Epithelial cell of prostate (primary cell): ENCODE data around the gene FADS1.

Experiments
- DNase-seq: peaks from one replicate; pipeline ENCODE4 v3.0.0-alpha.2; 2011; ENCODE audit warnings: low read depth, low spot score
- H3K27ac ChIP-seq: fragments of 450-650 bp; 2 replicates; pipeline ENCODE4 v1.5.1; 2017; ENCODE audit warnings: mild to moderate bottlenecking

The FADS1 gene

DNA sequence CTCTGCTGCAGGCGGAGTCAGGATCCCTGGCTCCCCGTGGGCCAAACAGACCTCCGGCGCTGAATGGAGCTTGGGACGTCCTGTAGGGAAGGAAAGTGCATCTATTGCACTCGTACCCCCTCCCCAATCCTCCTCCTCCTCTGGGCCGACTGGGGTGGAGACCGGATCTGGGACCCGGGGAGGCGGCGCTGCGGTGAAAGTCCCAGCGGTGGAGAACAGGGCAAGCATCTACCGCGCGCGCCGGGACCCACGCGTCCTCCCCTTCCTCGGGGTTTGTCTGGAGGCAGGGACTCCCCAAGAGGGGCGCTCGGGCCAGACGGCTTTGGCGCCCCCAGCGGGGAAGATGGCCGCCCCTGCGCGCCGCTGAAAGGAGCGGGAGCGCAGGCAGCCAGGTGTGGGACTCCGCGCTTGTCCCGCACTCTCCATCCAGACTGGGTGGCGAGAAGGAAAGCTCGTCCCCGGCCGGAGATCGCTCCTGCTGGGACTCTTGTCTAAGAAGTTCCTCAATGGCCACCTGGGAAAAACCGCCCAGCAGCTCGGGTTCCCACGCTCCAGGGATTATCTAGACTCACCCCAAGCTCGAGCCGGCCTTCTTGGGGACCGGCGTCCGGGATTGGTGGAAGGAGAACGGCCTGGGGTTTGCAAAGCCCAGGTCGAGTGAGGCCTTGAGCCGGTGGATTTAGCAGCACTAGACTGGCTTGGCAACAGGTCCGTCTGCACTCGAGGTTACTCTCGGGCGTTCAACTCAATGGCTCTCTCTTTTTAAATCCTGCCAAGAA lies 12.0 kb upstream of the FADS1 start:
- no peak for DNase-seq
- peak overlapping the region; percentile 31 for H3K27ac ChIP-seq

DNA sequence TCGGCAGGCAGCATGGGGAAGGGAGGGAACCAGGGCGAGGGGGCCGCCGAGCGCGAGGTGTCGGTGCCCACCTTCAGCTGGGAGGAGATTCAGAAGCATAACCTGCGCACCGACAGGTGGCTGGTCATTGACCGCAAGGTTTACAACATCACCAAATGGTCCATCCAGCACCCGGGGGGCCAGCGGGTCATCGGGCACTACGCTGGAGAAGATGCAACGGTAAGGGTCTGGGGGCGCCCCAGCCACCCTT lies 11.5 kb upstream of the FADS1 start:
- no peak for DNase-seq
- H3K27ac ChIP-seq = peak overlapping the region; percentile 31

DNA sequence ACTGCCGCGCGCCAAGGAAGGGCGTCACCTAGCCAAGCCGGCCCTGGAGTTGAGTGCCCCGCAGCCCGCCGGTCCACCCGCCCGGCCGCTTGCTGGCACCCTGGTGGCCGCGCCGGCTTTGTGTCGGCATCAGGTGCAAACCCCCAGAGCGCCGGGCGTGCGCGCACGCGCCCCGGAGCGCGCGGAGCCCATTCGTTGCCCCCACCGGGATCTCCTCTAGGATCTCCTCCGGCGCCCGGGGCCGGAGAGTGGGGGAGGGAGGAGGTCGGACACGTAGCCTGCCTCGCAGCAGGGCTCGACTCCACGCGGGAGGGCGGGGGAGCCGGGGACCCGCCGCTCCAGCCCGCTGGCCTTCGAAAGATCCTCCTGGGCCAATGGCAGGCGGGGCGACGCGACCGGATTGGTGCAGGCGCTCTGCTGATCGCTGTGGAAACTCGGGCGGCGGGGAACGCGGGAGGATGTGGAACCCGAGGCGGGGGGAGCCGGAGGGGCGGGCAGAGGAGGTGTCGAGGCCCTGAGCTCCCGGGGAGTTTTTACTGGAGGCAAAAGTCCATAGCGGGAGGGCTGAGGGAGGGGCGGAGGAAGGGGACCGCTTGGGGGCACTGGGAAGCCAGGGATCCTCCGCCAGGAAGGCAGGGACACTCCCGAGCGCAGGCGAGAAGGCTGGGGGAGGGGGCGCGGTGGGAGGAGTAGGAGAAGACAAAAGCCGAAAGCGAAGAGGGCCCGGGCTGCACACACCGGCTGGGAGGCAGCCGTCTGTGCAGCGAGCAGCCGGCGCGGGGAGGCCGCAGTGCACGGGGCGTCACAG lies 11.0 kb upstream of the FADS1 start, which contains the start of gene FADS2:
Gene FADS2, plus strand, starts transcription at position 730 of the 808 bp plus-strand sequence. CDS start 91 bp downstream, outside the sequence.
- DNase-seq = peak; percentile 31
- H3K27ac ChIP-seq = peak within 1 kb of the TSS; percentile 31

DNA sequence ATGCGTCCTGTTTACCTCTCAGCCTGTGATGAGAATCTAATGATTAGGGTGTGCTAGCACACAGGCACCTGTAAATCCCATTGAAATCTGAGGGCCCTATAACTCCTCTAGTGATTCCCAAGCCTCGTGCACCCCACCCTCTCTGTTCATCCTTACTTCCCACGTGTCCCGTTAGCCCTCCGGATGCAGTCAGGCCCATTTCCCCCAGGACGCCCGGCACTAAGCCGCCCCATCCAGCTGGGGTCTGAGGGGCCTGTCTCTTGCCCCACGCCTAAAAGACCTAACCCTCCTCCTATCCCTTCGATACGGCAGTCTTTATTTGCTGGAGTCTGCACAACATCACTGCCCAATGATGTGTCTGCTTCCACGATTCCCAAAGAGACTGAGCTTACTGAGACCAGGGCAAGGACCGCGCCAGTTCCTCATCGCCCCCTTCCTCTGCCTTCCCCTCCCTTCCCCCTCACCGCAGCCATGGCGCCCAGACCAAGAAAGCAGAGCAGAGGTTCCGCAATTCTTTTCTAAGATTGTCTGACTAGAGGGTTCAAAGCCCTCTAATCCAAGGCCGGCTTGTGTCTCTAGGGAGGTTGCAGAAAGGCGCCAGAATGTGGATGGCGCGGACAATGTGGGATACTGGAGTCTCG lies 10.2 kb upstream of the FADS1 start:
- peak overlapping the region; percentile 31 for H3K27ac ChIP-seq
- DNase-seq = no peak

DNA sequence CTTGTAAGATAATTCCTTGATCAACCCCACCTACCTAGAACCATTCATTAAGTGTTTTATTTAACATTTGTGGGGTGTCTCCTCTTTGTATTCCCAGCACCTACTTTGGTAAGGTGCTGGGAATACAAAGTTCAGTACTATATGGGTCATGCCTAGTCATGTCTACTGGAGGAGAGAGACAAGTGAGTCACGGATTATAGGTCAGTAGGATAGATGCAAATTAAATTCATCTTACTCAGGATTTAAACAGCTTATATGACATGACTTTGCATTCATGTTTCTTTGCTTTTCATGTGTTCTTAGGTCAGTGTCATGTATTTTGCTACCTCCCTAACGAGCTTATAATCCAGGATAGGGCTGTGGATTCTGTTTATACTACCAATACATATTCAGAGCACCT lies 3.4 kb upstream of the FADS1 start:
- DNase-seq = peak; percentile 56
- peak overlapping the region; percentile 91 for H3K27ac ChIP-seq

DNA sequence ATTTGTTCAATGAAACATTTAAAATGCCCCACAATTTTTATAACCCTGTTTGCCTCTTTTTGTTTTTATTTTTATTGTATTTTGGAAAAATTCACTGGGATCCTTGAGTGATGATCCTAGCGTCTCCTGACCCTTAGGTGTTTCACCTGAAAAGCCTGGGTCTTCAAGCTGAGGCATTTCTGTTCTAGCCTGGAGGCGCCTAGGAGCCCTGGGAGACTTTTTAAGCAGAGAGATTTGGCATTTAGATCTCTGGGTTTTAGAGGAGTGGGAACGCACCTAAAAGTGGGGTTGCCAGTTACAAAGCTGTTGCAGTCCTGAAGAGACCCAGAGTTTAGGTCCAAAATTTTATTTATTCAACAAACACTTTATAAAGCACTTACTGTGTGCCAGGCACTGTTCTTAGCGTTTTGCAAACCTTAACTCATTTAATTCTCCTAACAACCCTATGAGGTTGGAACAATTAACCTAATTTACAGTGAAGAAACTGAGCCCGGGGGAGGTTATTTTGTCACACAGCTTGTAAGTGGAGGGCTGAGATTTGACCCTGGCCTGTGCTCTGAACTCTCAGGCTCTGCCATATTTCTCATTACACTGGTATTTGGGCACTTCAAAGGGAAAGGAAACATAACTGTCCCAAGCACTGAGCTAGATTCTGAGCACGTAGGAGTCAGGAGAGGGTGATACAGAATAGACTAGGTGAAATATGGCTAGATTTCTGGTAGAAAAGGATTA lies 834 bp upstream of the FADS1 start:
- no peak for DNase-seq

DNA sequence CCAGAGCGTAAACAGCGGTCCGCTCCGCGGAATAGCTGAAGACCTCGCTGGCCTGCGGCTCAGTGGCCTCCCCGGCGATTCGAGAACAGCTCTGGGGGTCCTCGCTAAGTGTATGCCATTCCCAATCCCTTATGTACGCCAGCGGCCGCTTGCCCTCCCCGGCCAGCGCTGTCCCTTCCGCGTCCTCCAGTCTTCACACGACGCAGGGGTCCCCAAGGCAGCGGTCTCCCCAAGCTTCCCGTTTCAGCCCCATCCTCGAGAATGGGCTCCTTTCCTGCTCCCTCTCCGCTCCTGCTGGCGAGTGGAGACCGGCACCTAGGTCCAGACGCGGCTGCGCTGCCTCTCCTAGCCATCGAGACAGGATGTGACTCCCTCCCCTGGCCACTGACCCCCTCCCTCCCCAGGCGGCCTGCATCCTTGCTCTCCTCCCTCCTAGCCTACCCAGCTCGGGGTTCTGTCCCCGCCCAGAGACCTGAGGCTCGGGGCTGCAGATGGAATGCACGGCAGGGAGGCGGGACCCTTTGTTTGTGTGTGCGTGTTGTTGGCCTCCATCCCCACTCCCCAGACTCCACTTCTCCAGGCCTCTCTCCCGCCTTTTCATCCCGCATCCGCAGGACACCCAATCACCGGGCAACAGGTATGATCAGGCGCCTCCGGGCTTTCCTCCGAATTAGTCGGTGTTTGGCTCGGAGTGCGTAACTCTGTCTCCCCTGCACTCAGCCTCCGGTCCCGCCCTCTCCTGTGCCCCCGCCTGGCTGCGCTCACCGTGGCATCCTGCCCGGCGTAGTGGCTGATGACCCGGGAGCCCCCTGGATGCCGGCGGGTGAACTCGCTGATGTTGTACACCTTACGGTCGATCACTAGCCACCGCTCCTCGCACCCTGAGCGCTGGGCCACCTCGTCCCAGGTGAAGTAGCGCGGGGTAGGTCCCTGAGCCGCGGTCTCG lies 740 bp downstream of the FADS1 start:
- no peak for DNase-seq
- peak overlapping the region; percentile 83 for H3K27ac ChIP-seq

More for the DNA sequence above, 834 bp upstream of the FADS1 start:
- H3K27ac ChIP-seq = peak overlapping the region; percentile 83

DNA sequence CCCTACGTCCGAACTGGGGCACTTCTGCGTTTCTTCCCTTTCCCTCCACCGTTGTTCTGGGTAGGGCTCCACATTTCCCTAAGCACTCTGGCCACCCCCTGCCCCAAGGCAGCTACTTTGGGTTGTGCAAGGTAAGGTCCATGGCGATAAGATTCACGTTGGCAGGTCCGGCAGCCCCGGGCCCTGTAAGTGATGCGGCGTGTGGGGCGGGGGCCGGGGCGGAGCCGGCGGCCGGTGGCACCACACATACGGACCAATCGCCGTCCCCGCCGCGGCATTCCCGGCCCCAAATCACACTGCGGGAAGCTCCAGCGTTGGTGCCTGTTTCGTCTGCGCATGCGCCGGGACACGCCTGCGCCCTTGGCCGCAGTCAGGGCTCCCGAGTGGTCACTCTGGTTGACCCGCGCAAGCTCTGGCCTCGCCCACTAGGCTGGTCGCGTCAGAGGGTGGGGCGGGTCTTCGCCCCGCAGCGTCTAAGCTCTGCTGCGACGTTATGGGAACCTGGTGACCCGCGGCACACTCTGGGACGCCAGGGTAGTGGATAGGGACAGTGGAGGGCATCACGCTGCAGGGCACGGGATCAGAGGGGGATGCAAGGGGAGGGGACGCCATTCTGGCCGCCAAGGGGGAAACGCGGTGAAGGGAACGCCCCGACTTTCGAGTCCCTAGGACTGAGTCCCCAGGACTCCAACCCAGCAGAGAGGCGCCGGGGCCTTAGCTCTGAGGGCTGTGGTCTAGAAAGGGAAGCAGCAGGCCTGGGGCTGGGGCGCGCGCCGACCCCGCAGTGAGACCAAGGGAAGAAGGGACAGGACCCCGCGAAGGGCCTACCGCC lies 1.6 kb downstream of the FADS1 start:
- H3K27ac ChIP-seq = peak overlapping the region; percentile 83
- DNase-seq = no peak

DNA sequence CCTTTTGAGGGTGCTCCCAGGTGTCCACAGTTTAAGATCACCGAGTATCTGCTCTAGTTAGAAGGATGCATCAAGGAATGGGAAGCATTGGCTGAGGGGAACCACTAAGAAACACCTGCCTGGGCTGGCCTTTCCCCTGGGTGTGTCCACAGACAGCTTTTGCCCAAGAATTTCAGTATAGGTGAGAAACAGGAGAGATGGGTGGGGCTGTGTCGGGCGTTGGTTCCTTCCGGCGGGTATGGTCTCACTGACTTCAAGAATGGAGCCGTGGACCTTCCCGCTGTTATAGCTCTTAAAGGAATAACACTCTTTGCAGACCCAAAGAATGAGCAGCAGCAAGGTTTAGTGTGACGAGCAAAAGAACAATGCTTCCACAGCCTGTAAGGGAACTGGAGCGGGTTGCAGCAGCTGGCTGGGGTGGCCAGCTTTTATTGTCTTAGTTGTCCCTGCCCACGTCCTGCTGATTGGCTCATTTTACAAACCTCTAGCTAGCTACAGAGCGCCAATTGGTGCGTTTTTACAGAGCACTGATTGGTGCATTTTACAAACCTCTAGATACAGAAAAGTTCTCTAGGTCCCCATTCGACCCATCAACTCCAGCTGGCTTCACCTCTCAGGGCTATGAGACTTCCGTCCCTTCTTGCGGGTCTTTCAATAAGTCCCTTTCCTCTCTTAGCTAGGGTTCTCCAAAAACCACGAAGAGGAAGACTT lies 2.4 kb downstream of the FADS1 start:
- H3K27ac ChIP-seq = peak overlapping the region; percentile 83
- DNase-seq = no peak

DNA sequence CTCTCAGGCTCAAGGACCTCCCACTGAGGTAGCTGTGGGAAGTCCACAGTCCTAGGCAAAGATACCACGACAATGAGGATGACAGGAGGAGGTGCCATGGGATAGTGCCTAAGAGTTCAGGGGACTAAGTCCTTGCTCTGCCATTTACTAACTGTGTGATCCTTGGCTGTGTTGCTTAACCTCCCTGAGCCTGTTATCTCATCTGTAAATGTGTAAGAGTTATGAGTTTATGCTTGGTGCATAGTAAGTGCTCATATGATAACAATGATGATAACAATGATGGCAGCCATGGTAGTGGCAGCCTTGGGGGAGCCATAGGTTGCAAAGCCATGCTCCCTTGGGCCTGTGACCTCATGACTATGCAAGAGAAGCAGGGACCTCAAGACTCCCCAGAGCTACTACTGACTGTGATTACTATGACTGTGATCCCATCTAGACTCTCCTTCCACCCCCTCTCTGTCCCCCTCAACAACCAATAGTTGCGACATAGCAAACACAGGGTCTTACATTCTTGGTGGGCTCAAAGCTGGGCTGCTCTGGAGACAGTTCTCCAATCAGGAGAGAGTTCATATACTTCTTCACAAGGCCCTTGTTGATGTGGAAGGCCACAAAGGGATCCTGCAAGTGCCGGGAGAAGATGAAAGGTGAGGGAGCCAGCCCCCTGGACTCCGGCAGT lies 3.9 kb downstream of the FADS1 start:
- H3K27ac ChIP-seq = no peak overlapping the region
- DNase-seq = no peak

DNA sequence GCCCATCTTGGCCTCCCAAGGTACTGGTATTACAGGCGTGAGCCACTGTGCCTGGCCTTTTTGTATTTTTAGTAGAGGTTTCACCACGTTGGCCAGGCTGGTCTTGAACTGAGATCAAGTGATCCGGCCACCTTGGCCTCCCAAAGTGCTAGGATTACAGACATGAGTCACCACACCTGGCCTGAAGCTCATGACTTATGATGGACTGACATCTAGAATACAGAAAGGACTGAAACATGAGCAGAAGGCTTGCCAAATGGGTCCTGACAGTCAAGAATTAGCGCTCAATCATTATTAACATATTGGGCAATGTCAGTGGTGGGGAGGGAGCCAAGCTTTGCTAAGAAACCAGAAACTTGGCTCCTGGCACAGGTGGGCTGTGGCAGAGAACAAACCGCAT lies 5.0 kb downstream of the FADS1 start:
- no peak for DNase-seq

DNA sequence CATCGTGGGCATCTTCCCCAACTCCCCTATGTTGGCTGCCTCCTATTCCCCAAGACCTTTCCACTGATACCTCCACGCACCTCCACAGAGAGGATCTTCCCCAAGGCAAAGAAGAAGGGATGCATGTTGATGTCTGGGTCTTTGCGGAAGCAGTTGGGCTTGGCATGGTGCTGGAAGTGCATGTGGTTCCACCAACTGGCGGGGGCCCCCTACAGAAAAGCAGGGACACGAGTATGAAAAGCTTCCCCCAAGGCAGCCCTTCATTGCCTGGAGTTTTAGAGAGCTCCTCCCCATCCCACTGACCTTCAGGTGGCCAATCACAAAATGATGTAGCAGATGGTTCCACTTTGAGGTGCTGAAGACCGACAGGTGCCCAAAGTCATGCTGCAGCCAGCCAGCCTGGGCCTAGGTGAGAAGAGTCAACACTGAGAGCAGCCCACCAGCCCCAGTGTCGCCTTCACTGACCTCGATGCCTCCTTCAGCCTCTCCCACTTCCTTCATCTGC lies 6.1 kb downstream of the FADS1 start:
- DNase-seq = no peak
- no peak overlapping the region for H3K27ac ChIP-seq

More for the DNA sequence above, 5.0 kb downstream of the FADS1 start:
- H3K27ac ChIP-seq = no peak overlapping the region

DNA sequence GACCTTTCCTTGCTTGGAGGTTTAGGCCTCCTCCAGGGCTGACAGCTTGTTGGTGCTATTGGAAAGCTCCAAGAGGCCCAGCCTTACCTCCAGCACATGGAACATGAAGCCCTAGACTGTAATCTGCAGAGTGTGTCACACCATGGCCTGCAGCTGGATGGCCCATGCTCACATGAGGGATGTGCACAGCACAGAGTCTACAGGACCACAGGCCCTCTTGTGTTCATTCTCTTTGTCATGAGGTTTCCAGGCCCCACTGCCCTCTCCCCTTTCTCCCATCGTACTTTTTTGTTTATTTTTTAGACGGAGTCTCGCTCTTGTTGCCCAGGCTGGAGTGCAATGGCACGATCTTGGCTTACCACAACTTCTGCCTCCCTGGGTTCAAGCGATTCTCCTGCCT lies 10.0 kb downstream of the FADS1 start:
- H3K27ac ChIP-seq = no peak overlapping the region
- DNase-seq = no peak

DNA sequence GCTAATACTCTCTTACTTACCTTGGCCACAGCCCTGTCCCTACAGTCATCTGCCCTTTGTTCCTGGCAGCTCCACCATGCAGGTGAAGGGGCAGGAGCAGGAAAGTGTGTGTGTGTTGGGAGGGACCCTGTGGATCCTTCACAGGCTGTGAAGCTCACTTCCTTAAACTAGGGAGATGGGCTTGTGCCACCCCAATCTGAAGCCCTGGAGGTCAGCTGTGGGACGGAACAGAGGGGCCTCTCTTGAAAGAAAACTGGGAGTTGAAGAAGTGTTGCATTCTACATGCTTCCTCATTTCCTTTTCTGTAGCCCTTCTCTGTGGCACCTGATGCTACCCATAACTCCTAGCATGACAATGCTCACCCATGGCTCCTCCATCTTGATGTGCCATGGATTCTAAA lies 11.7 kb downstream of the FADS1 start:
- H3K27ac ChIP-seq = no peak overlapping the region
- DNase-seq = no peak

DNA sequence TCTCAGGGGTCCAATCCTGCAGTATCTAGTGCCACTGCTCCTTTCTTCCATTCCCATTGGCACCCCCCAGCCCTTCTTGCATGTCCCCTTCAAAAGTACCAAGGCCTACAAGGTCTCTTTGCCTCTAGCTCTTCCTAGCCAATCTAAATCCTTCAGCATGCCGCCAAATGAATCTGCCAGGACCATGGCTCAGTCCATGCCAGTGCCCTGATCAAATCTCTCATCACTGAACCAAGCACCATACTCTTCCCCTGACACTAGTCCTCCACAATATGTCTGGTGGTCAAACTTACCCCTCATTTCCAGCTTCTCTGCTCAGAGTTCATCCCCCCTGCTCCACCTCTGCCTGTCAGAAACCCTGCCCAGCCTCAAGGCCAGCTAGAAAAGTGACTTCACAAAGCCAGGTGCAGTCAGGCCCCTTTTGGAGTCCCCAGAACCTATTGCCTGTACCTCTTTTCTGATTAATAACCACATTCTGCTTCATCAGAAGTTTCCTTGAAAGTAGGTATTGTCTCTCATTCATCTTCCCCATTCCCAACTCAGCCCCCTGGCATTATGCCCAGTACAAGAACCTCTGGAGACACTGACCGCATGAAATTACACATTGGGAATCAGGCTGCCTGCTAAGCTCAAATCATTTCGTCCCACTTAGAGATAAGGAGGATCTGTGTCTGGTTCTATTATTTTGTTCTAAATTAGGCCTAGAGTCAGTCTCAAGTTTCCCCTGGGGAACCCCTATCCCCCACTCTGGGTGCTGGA lies 12.7 kb downstream of the FADS1 start:
- H3K27ac ChIP-seq = no peak overlapping the region
- no peak for DNase-seq

DNA sequence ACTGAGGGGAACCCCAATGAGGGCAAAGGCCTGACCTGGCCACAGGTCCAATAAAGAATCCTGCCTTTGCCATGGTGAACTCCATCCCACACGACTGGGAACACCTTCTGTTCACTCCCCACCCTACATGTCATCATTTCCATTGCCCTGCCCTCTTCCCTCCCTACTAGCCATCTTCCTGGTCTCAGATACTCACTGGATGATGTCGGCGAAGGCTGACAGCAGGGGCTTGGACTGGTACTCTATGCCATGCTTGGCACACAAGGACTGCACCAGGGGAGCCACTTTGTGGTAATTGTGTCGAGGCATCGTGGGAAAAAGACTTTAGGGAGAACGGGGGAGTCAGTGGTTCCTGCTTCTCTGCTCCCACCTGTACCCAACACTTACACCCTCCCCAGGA lies 14.2 kb downstream of the FADS1 start:
- H3K27ac ChIP-seq = no peak overlapping the region
- DNase-seq = no peak
